Astrocyte (in vitro differentiated cells and primary cell): ENCODE measurements around the gene ME3.

ENCODE experiments used
- CTCF ChIP-seq: IDR thresholded peaks from 2 replicates; pipeline ENCODE4 v1.5.1; 2011; ENCODE audit warnings: low read depth, mild to moderate bottlenecking, inconsistent platforms, low read length, moderate library complexity; ENCODE audit not compliant: insufficient read depth
- EZH2 ChIP-seq: IDR thresholded peaks from 2 replicates; pipeline ENCODE4 v1.6.1; 2012; ENCODE audit warnings: mild to moderate bottlenecking, low read length, inconsistent platforms; ENCODE audit not compliant: insufficient read depth

DNA sequence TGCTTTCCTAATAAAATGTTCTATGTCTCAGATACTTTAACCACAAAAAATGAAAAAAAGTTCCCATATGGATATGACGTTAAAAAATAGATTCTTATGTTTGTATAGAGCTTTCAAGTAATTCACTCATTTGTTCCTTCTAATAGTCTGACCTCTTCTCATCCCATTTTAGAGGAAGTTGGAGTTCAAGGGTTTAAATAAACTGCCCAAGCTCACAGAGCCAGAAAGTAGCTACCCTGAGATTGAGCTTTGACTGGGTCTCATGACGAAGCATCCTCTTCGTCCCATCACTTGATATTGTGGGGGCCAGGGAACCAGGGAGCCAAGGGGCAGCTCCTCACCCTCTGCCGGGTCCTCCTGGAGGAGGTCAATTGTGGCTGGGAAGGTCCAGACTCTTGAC lies 181.4 kb downstream of the ME3 start:
- TF ChIP-seq CTCF (no peak), EZH2 (no peak)
